Fibroblast of skin of right biceps (primary cell): Measurements from ENCODE around the gene DYSF.

Experiments
- DNase-seq: peaks from one replicate; pipeline ENCODE4 v3.0.0-alpha.2; 2013

Gene DYSF

GRCh38 chr2:71661782-71662181 is 208.4 kb downstream of the DYSF start:
- DNase-seq, result no peak

GRCh38 chr2:71662665-71663394 is 209.5 kb downstream of the DYSF start:
- DNase-seq, result no peak

GRCh38 chr2:71664161-71664560 is 210.8 kb downstream of the DYSF start:
- no peak for DNase-seq

- DNase-seq, result no peak
Observed at GRCh38 chr2:71665168-71666093, 212.1 kb downstream of the DYSF start.

- DNase-seq, result no peak
Observed at GRCh38 chr2:71666094-71666474, 212.7 kb downstream of the DYSF start.

DNA sequence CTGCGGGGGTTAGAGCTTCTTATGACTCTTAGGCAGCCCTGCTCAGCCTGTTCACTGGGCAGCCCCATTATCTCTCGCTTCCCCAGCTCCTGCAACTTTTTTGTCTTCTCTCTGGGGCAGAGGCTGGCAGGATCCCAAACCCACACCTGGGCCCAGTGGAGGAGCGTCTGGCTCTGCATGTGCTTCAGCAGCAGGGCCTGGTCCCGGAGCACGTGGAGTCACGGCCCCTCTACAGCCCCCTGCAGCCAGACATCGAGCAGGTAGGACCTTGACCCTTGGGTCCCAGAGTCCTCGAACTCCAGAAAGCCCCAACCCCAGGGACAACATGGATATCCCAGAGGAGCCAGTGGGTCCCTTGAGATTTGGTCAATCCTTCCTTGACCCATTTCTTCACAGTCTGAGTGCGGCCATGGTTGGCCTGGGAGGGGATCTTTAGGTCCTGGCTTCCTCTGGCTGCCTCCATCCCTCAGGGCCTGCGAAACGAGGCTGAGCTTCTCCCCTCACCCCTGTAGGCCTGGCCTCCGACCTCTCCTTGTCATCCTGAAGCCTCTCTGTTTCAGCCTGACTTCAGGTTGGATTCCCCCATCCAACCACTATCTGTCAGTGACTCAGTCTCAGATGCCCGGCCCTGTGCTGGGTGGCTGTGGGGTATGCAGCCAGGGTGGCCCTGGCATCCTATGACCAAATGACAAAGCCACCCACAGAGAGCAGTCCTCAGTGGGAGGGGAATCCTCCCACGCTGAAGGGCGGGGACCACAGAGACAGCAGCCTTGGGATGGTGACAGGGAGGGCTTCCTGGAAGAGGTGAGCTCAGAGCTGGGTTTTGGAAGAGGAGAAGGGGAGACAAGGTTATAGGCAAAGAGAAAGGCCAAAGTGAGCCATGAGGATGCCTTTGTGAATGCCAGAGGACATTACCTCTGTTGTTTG is 214.2 kb downstream of the DYSF start:
- DNase-seq, result no peak

DNA sequence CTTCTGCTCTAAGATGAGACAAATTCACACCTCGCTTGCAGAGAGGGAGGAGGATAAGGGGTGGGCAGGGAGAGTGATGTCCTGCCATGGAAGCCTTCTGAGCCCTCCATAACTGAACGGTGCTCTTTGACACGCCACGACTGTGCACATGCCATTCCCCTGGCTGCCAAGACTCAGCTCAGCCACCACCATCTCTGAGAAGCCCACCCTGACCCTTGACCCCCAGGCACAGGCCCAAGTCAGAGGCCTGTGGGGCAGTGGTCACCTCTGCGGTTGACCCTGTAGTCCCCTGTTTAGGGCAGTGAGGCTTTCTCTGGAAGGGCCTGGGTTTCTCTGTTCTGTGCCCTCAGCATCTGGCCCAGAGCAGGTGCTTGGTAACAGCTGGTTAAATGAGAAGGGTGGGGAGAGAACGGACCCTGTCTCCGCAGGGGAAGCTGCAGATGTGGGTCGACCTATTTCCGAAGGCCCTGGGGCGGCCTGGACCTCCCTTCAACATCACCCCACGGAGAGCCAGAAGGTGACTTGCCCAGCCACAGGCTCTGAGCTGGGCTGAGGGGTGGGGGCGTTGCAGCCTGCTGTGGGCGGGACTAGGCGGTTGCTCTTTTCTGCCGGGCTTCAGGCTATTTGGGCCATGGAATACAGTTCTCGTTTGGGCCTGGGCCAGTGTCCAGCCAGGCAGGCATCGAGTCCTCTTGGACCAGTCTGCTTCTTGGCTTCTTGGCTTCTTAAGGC is 215.1 kb downstream of the DYSF start:
- DNase-seq, result no peak

GRCh38 chr2:71669058-71669456 is 215.7 kb downstream of the DYSF start:
- DNase-seq, result no peak

DNA sequence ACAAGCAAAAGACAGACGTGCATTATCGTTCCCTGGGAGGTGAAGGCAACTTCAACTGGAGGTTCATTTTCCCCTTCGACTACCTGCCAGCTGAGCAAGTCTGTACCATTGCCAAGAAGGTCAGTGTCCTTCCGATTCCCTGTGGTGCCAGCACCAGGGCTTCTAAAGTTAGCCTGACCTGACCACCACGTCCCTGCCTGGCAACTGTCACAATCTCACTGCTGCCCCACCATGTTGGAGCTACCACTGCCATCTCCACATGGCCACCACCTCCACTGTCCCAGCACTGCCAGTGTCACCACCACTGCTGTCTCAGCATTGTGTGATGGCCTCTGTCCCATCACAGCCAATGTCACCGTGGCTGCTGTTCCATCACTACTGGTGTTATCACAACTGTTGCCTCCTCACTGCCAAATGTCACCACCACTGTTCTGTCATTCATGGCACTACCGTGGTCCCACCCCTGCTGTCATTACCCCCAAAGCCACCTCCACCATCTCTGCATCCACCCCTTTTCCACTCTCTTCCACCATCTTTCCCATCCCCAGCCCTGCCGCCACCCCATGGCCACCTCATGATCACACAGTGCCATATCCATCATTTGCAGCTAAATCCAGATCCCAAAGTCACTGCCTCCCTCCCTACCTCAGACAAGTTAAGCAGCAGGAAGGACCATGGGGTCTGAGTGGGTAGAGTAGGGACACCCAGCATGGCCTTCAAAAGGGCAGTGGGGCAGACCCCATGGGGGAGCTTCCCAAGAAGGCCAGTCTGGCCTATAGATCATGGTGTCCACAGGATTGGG is 216.5 kb downstream of the DYSF start:
- no peak for DNase-seq

DNA sequence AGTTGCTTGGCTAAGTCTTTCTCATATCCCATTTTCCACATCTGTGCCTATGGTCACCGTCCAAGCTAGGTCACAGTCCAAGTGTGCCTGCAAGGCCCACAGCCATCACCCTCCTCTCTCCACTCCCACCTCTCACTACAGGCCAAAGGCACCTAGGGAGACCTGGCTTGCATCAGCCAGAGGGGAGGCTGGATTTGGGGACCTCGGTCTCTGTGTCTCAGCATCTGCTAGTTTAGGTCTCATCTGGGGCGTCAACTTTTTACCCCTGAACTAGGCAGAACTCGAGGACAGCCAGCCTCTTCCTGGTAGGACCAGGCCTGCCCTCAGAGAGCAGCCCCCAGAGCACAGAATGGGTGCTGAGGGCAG is 217.1 kb downstream of the DYSF start:
- DNase-seq, result no peak

- DNase-seq, result no peak
Observed at GRCh38 chr2:71671203-71671854, 218.0 kb downstream of the DYSF start.

DNA sequence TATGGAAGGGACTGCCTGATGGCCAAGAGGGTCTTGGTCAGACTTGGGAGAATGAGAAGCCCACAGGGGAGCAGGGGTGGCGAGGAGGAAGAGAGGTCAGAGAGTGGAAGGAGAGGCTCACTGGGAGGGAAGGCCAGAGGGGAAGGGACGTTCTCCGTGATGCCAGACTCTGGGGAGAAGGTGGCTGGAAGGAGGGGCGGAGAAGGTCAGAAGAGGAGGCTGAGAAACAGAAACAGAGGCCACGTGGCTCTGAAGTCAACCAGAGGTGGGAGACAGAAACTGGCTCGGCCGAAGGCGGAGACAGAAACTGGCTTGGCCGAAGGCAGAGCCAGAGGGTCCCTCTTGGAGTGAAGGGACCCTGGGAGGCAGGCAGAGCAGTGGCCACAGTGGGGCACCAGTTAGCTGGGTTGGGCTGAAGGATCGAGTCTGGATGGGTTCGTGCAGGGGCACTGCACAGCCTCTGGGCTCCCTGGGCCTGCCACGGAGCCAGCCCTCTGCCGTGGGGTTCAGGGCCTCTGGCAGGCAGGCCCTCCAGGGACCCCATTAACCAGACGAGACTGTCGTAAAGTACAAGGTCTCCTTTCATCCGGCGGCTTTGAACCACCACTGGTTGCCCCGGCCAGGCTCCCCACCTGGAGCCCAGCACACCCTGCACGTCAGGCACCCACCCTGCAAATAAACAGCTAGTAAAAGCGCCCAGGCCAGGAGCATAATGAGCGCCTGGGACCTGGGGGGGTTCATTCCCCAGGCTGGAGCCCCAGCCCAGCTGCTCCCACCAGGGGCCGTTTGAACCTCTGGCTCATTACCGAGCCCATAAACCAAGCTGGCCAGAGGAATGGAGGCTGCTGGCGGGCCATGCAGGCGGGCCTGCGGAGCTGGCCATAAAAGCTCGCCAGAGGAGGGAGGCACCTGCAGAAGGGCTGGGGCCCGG is 218.8 kb downstream of the DYSF start:
- DNase-seq, result no peak

GRCh38 chr2:71672826-71673795 is 219.8 kb downstream of the DYSF start:
- no peak for DNase-seq

- no peak for DNase-seq
Observed at GRCh38 chr2:71674158-71674851, 220.9 kb downstream of the DYSF start.

DNA sequence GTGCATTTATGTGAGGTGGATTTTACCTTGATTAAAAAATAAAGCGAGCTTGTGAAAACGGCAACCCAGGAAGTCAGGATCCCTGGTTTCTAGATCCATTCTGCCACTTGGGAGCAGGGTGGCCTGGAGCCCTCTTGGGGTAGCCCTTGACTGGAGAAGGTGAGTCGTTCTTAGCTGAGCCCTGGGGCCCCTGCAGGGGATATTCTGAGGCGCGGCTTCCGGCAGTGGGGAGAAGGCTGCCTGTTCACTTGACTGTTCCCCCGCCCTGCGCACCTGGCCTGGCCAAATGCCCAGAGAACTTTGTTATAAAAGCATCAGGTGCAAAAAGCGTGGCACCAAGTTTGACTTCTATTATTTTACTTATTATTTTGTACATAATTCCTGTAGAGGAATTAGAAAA is 221.9 kb downstream of the DYSF start:
- no peak for DNase-seq

- DNase-seq, result no peak
Observed at GRCh38 chr2:71678874-71679273, 225.5 kb downstream of the DYSF start.

DNA sequence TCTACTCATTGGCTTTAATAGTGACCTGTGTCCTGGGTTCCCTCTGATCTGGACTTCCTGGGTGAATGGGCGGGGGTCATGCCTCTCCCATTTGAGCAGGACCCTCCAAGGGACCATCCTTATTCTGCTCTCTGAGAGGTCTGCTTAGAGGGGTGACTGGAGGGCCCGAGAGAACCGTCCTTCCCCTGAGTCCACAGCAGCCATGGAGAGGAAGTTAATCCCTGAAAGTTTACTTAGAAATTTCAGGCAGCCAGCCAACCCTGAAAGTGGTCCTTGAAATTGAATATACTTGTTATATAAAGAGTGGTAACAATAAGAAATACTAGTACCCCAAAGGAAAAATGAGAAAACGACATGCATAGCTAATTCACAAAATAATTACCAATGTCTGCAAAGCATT is 226.1 kb downstream of the DYSF start:
- no peak for DNase-seq

GRCh38 chr2:71680925-71681324 is 227.6 kb downstream of the DYSF start:
- no peak for DNase-seq
